ENCODE measurements around the gene LCMT1. TPM values are rescaled to one million over a fixed set of nuclear protein-coding genes. Genes with fewer than 3 reads are reported as not detected.

The LCMT1 gene
- total and polyA plus RNA-seq, 2 donors (not counting 1 experiment from before 2014, with no cell fraction given), result 20.2 to 42.0 TPM

Small RNAs within 50 kb of the gene (small RNA-seq; reads per million reads assigned to genes)
- gene RN7SL557P (ENCODE audit: insufficient read length, low read depth, low replicate concordance), result not detected

Other genes with a start within 250 kb of the LCMT1 start
- gene ARHGAP17, start 96.4 kb upstream of the LCMT1 start, total RNA-seq, result 153 and 156 TPM in 2 replicates
- 122 and 150 TPM in 2 replicates for gene ARHGAP17, start 96.4 kb upstream of the LCMT1 start, polyA plus RNA-seq
- not detected in 2 replicates for gene AQP8, start 105.2 kb downstream of the LCMT1 start, total RNA-seq
- gene AQP8, start 105.2 kb downstream of the LCMT1 start, polyA plus RNA-seq, result not detected in 2 replicates
- 9.0 and 9.1 TPM in 2 replicates for gene ZKSCAN2, start 146.1 kb downstream of the LCMT1 start, total RNA-seq
- gene ZKSCAN2, start 146.1 kb downstream of the LCMT1 start, polyA plus RNA-seq, result 0.85 and 2.1 TPM in 2 replicates